NT2/D1 (cell line): ENCODE data around the gene APOBR.

ENCODE experiments used
- YY1 ChIP-seq: IDR thresholded peaks from 2 replicates; pipeline ENCODE4 v1.6.1; 2011; ENCODE audit not compliant: insufficient read length, insufficient read depth
- ZNF274 ChIP-seq: IDR thresholded peaks from 2 replicates; pipeline ENCODE4 v1.6.1; 2011; ENCODE audit warnings: mild to moderate bottlenecking, low read depth, low read length

- TF ChIP-seq ZNF274 (no peak), YY1 (no peak)
Observed at GRCh38 chr16:28492511-28492910, 1.9 kb upstream of the APOBR start.
